Hematopoietic multipotent progenitor cell treated with erythropoietin and hydrocortisone succinate and interleukin-3 and kit ligand, for 8 days (in vitro differentiated cells): ENCODE results near the gene DMGDH.

Experiments
- DNase-seq: peaks from one replicate; pipeline ENCODE4 v3.0.0-alpha.2; 2015

DMGDH gene

DNA sequence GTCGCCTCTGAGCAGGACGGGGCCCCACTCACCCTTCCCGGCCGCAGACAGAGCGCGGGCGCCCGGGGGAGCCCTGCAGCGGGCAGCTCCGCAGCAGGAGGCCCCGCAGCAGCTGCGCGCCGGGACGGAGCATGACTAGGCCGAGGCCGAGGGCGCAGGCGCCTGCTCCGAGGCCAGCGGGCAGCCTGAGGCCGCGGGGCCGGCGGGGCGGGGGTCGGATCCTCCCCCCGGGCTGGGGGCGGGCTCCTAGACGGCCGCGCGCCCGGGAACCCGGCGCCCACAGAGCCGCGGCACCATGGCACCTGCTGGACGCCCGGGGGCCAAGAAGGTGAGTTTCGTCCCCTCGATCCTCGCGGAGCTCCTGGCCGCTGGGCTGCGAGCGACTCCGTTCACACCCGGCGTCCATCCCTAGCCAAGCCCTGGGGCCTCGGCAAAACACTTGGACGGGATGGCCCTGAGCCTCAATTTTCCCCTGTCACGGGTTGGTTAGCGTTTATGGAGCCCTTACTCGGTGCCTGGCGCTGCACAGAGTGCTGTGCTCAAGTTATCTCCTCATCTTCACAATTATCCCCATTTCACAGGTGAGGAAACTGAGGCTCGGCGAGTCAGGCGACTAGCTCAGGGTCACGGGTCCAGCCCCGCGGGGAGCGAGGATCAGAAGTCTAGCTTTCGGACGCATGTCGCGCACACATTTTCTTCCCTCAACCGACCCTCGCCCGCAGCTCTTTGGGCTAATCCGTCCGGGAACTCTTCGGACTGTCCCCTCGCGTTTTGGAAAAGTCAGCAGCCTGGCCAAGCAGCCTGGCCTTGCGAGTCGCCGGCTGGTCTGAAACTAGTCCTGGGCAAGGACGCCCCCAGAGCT, at the start of gene DMGDH, which contains the start of gene BHMT2:
Gene DMGDH, minus strand, starts transcription at position 187 of the 862 bp plus-strand sequence. Its CDS starts 54 bp downstream, at position 133.
Gene BHMT2, plus strand, starts transcription at position 280 of the 862 bp plus-strand sequence. Its CDS starts 16 bp downstream, at position 296.
- DNase-seq, result no peak

DNA sequence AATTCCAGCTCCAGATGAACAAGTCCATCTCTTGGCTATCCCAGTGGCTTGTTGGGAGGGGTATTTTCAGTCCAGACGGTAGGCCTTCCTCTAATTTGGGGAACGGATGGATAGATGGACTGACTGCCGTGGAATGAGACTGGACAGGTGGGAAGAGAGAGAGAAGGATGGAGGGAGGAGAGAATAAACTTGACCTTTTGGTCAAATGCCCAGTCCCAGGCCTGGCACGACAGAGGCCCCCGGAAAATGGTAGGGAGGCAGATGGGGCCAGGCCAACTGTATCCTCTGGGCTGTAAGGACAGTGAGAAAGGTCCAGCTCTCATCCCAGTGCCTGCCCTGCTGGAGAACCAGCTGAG, 43.2 kb upstream of the DMGDH start:
- no peak for DNase-seq

- DNase-seq, result no peak
These were observed 42.7 kb upstream of the DMGDH start for GRCh38 chr5:79111960-79112702.

DNA sequence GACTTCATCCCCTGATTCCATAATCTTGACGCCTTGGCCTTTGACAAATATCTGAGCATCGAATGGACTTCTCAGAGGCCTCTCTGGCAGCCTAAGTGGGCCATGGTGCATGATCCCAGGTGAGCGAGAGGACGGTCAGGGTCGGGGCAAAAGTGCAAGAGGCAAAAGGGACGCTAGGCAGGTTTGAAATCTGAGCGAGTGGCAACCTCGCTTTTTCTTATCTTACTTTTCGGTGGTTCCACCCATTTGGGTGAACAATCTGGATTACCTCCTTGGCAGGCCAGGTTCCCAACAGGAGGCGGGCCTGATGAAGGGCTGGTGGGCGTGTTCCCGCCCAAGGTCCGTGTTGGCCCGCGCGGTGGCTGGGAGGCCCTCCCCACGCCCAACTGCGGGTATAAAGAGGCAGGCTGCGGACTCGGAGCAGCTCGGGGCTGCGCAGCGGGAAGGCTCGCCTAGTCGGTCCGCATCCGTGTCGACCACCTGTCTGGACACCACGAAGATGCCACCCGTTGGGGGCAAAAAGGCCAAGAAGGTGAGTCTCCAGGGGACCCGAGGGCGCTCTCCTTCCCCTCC, 42.0 kb upstream of the DMGDH start, which contains the start of gene BHMT:
Gene BHMT, plus strand, starts transcription at position 423 of the 573 bp plus-strand sequence. Its CDS starts 77 bp downstream, at position 500.
- no peak for DNase-seq

DNA sequence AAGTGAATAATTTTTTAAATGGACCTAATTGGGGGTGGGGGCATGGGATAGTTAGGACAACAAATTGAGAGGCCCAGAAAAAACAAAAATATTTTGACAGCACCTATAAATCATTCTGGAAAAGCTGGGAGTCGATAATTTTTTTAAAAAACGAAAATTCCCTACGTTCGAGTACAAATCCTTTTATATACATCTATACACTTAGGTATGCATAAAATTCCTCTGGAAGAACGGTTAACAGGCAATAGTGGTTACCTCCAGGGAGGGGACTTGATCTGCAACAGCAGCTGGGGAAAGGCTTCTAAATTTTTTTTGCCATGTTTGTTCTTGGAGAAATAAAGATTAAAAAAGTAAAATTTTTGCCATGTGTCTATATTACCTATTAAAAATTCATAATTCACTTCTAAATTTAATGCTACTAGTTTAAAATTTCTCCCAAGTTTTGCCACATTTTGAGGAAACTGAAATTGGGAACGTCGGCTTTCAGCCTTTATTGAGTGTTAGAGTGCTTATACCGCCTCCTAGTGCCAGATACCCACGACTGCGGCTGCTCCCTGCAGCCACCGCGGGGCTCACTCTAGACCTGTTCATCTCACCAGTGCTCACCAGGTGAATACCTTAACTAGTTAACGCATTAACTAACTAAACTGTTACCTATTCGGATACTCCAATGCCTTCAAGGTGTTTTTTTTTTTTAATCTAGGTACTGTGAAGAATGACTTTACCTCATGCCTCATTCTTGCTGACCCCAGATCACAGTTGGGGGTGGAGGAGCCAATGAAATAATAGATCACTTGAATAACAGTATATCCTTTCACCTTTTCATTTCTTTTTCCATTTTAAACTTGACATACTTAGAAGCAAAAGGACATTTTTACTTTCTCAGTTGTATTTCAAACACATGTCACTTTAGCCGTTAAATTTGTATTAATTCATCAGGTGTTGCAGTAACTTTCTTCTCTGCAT, 40.3 kb upstream of the DMGDH start:
- DNase-seq, result peak; percentile 34

- no peak for DNase-seq
These were observed 39.3 kb upstream of the DMGDH start for GRCh38 chr5:79108792-79109191.

GRCh38 chr5:79108086-79108485, 38.6 kb upstream of the DMGDH start:
- no peak for DNase-seq

- DNase-seq, result peak; percentile 26
These were observed 37.7 kb upstream of the DMGDH start for GRCh38 chr5:79107020-79107796.

GRCh38 chr5:79105868-79106267, 36.4 kb upstream of the DMGDH start:
- no peak for DNase-seq

- peak; percentile 37 for DNase-seq
These were observed 24.3 kb upstream of the DMGDH start for GRCh38 chr5:79093762-79094161.

GRCh38 chr5:79091064-79091463, 21.6 kb upstream of the DMGDH start:
- DNase-seq, result no peak

DNA sequence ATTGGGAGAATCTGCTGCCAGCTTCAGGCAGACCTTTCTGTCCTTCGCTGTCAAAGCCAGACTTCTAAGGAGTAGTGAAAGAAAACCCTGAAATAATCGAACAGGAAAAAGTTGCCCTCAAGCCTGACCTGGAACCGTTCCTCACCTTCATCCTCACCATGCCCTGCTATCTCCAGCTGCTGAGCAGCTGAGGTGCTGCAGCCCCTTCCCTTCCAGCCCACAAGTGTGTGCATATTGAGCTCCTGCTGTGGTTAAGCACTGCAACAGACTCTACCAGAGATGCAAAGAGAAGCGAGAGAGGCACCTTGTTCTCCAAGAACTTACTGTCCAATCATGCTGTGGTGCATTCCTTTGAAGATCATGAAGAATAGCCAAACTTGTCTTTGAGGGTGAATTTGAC, 19.0 kb upstream of the DMGDH start:
- DNase-seq, result no peak

- DNase-seq, result no peak
These were observed 16.6 kb upstream of the DMGDH start for GRCh38 chr5:79086116-79086515.

DNA sequence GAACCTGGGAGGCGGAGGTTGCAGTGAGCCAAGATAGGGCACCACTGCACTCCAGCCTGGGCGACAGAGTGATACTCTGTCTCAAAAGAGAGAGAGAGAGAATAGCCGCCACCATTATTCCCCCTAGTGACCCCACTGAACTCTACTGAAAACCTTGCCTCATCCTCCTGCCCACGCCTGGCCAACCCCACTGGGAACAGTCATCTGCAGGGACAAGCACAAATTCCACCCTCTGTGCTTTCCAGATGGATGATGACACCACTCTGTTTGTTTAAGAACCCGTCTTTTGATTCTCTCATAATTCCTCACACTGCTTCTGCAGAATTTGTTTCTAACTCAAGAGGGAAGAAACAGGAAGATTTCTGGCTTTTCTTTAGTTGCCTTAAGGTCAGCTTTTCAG, 12.3 kb upstream of the DMGDH start:
- DNase-seq, result no peak

DNA sequence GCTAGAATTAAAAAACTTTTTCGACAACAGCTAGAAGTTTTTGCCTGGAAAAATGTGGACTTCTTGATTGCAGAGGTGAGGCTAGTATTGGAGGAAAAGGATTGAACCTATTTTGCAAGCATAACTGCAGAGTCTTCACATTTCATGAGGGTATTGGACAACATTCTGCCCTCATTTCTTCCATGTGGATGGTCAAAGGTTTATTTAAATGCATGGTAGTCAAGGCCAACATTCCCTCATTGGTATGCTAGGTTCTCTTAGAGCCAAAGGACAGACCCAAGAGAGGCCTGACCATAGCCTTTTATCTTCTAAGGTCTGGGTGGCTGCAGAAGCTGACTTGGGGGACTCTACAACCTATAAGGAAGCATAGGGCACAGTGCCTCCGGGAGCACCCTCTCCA, 11.3 kb upstream of the DMGDH start:
- DNase-seq, result no peak

DNA sequence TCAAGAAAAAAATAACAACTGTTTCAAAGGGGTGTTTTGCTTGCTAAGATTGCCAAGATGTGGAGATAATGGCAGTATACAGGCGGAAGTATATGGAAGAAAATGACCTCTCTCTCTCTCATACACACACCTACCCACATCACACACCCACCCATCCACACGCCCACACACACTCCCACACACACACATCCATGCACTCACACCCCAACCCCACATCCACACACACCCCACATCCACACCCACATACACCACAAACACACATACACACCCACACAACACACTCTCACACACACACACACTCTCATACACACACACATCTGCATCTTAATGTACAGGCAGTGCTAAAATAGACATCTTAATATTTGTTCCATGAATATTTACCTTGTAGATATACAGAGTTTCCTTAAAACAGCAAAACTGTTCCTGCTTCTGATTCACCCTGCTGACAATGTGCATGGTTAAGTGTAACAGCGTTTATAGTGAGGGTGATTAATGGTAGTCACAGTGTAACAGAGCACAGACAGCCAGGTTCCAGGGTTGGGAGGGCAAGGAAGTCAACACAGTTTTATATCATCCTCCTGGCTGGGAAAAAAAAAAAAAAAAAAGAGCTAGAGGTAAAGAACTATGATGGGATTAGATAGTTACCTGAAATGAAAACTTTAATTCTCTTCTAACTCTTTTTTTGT, 8.3 kb upstream of the DMGDH start:
- DNase-seq, result no peak

DNA sequence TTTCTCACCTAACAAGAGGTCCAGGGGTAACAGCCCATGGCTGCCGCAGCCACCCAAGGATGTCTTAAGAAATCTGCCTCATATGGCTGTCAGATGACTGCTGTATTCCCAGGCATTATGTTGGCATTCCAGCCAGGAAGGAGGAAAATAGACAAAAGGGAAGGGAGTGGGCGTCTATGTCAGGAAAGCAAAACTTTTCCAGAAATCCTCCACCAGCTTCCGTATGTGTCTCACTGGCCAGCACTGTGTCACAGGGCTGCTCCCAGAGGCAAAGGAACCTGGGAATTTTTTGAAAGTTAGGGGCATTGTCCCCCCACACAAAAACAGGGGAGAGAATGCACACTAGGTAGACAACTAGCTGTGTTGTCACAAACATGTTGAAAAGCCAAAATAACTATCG, 7.3 kb upstream of the DMGDH start:
- DNase-seq, result no peak

DNA sequence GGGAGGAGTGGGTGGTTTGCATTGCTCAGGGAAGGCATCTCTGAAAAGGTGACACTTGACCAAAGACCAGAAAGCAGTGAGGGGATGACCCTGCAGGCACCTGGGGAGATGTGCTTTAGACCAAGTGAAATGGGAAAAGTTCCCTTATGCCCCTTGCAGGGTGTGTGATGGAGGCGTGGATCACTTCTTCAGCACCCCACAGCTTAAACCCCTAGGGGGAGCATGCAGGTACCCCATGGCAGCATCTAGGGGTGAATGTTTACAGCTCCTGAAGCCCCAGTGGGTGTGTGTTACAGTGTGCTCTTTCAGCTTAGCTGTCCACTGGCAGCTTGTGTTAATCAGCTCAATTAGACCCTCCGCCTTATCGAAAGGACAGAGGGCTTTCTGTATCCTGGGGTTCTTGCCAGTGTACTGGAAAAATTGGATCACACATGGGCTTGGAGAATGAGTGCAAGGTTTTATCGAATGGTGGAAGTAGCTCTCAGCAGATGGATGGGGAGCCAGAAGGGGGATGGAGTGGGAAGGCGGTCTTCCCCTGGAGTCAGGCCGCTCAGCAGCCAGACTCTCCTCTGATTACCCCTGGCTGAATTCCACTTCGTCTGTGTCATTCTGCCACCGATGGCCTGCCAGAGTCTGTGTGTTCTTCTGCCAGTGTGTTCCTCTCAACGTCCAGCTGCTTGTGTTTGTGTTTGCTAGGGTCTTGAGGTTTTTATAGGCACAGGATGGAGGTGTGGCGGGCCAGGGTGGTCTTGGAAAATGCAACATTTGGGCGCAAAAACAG, 6.4 kb upstream of the DMGDH start:
- DNase-seq, result no peak

DNA sequence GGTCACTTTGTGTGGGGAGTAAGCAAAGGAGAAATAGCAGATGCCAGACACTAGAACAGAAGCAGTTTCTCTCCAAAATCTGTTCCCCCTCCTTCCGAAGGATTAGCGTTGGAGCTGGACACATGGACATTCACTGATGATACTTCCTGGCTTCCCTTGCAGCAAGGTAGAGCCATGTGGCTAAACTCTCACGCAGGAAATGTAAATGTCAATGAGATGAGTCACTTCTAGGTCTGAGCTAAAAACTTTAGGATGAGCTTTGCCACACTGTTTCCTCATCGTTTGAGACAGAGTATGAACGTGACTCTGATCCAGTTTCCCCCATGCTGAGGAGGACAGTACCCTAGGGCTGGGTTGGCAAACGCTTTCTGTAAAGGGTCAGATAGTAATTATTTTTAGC, 5.2 kb upstream of the DMGDH start:
- DNase-seq, result no peak

- DNase-seq, result no peak
These were observed 835 bp upstream of the DMGDH start for GRCh38 chr5:79070350-79070667.
